ENCODE measurements around the gene PKP3. TPM values are rescaled to one million over a fixed set of nuclear protein-coding genes. Genes with fewer than 3 reads are reported as not detected.

Gene PKP3
- polyA plus RNA-seq, 1 of the 3 experiments (the other 2 are of a cell fraction) = 1.4 TPM

GRCh38 chr11:408154-409007 lies 14.4 kb downstream of the PKP3 start (continued):
- TF ChIP-seq, protein P1, sequence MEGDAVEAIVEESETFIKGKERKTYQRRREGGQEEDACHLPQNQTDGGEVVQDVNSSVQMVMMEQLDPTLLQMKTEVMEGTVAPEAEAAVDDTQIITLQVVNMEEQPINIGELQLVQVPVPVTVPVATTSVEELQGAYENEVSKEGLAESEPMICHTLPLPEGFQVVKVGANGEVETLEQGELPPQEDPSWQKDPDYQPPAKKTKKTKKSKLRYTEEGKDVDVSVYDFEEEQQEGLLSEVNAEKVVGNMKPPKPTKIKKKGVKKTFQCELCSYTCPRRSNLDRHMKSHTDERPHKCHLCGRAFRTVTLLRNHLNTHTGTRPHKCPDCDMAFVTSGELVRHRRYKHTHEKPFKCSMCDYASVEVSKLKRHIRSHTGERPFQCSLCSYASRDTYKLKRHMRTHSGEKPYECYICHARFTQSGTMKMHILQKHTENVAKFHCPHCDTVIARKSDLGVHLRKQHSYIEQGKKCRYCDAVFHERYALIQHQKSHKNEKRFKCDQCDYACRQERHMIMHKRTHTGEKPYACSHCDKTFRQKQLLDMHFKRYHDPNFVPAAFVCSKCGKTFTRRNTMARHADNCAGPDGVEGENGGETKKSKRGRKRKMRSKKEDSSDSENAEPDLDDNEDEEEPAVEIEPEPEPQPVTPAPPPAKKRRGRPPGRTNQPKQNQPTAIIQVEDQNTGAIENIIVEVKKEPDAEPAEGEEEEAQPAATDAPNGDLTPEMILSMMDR (IDR thresholded peaks at IDR 0.05) = no peak
- TF ChIP-seq ELF1 (IDR thresholded peaks at IDR 0.05) (no peak), USF2 (IDR thresholded peaks at IDR 0.05; ENCODE audit: borderline replicate concordance, low read depth, low read length) (no peak), RXRA (IDR thresholded peaks at IDR 0.05; ENCODE audit: borderline replicate concordance, low read depth) (no peak), SIN3A (IDR thresholded peaks at IDR 0.05; ENCODE audit: borderline replicate concordance, low read depth, low read length) (no peak), RAD21 (IDR thresholded peaks at IDR 0.05; ENCODE audit: low read length) (no peak), SMC3 (IDR thresholded peaks at IDR 0.05; ENCODE audit: low read depth, low read length) (no peak)

DNA sequence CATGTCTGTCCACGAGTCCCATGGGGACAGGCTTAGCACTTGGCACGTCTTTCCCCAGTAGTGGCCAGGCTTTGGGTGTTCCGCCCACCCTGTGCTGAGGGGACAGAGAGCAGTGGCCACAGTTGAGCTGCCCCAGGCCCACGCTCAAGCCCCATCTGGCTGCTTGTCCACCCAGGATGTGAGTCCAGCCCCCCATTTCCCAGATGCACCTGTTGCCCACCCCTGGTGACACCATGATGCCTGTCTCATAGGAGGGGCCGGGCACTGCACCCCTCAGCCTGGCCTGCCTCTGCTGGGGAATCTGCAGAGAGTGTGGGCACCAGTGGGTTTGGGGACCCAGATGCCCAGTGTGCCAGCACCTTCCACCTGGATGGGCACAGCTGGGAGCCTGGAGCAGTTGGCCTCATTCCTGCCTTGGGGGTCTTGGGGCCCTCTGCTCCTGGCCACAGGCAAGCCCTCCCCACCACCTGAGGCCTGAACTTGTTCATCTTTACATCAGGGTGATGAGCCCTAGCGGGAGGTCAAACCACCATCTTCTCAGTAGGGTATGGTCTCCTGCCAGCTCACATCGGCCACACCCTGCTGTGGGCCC lies 15.1 kb downstream of the PKP3 start:
- Histone ChIP-seq H3K27ac (ENCODE audit: low read depth in 2 of 2, low read length in 1 of 2) (no peak overlapping the region), H3K4me3 (ENCODE audit: low read depth in 2 of 2, low read length in 1 of 2) (no peak overlapping the region), H3K4me2 (no peak overlapping the region), H2AFZ (ENCODE audit: low read depth) (no peak overlapping the region), H3K4me1 (ENCODE audit: control insufficient read depth in 1 of 2, insufficient read depth in 2 of 2, low read depth in 1 of 2, low read length in 1 of 2) (peaks cover 0 to 19% of the 10 kb centered on the region in 2 experiments; a peak in 1 of 4 replicates), H3K79me2 (ENCODE audit: insufficient read depth) (no peaks in the 10 kb centered on the region), H3F3A (replicated peaks; ENCODE audit: insufficient read depth) (no peaks in the 10 kb centered on the region), H4K20me1 (ENCODE audit: insufficient read depth) (no peaks in the 10 kb centered on the region), H3K9ac (no peak overlapping the region), H3K27me3 (ENCODE audit: insufficient read depth) (no peaks in the 10 kb centered on the region), H3K9me2 (no peaks in the 10 kb centered on the region), H3K36me3 (replicated peaks in 1 of 2; ENCODE audit: control insufficient read depth in 1 of 2, insufficient read depth in 2 of 2, low read length in 1 of 2) (no peaks in the 10 kb centered on the region), H3K9me3 (no peaks in the 10 kb centered on the region)
- ChIA-PET POLR2A (interaction anchor here (0.7 kb wide), 1 partner anchor 38 kb away, joined by 3 read pairs; no protein-coding TSS in a partner anchor), CTCF (interaction anchor here (1.3 to 6.6 kb wide), 3 partner anchors 13 to 105 kb away, joined by 3 to 77 read pairs (median 31); partner anchors contain the start of gene PTDSS2)
- WGBS (ENCODE audit: low lambda C conversion rate) = 88% methylated on average over 3 of the region's 7 CpGs
- DNase-seq = no peak
- TF ChIP-seq NFIC (IDR thresholded peaks at IDR 0.05; ENCODE audit: borderline replicate concordance) (no peak), FOXM1 (IDR thresholded peaks at IDR 0.05; ENCODE audit: low read depth) (no peak)
- TF ChIP-seq, protein P1 (IDR thresholded peaks at IDR 0.05) = no peak
